ENCODE measurements around the gene TCTN1. TPM values are rescaled to one million over a fixed set of nuclear protein-coding genes. Genes with fewer than 3 reads are reported as not detected.

TCTN1 gene
- total and polyA plus RNA-seq, 2 of the 4 experiments (the other 2 are of a cell fraction) = 11.7 to 18.8 TPM

DNA sequence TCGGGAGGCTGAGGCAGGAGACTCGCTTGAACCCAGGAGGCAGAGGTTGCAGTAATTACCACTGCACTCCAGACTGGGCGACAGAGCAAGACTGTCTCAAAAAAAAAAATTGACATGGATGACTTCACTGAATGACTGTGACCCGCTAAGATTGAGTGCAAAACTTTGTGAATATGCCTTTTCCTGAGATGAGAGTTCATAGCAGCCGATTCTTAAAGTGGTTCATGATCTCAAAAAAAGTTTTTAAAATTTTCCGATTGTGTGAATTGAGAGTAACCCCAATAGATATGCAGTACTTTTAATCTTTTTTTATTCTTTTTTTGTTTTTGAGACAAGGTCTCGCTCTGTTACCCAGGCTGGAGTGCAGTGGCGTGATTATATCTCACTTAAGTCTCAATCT is 1.2 kb downstream of the TCTN1 start:
- H4K5ac ChIP-seq (ENCODE audit: low read depth, low read length) = no peak overlapping the region
- no peak overlapping the region for H4K91ac ChIP-seq (ENCODE audit: insufficient read depth, low read depth, low read length)
- WGBS, 2 experiments (ENCODE audit: extremely low coverage in 2 of 2, insufficient read length in 1 of 2) = 92% methylated on average over 2 of the region's 8 CpGs; no CpG with 5 or more reads in 1 of the 2 experiments
- H3K4me1 ChIP-seq (ENCODE audit: control insufficient read depth, insufficient read depth, low read length) = no peaks in the 10 kb centered on the region
- H2BK120ac ChIP-seq (ENCODE audit: low read depth, low read length) = no peak overlapping the region
- ATAC-seq (ENCODE audit: low read depth) (no peak), DNase-seq (no peak)
- H3K56ac ChIP-seq (ENCODE audit: extremely low read depth, insufficient read depth, low read length) = no peak overlapping the region
- intact Hi-C loops (cut with micrococcal nuclease) (no loop called here), in situ Hi-C loops (cut with MboI; ENCODE audit: low sequenced_read_pairs) (loop anchor here (10.0 kb wide), 1 partner anchor 270 kb away; no protein-coding TSS in a partner anchor), dilution Hi-C loops (cut with HindIII; ENCODE audit: low sequenced_read_pairs, unreplicated experiment) (no loop called here)
- no peak for TF ChIP-seq MXI1 (IDR thresholded peaks at IDR 0.05; ENCODE audit: borderline replicate concordance, low read depth, low read length)
- TF ChIP-seq, protein P1, sequence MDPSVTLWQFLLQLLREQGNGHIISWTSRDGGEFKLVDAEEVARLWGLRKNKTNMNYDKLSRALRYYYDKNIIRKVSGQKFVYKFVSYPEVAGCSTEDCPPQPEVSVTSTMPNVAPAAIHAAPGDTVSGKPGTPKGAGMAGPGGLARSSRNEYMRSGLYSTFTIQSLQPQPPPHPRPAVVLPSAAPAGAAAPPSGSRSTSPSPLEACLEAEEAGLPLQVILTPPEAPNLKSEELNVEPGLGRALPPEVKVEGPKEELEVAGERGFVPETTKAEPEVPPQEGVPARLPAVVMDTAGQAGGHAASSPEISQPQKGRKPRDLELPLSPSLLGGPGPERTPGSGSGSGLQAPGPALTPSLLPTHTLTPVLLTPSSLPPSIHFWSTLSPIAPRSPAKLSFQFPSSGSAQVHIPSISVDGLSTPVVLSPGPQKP (IDR thresholded peaks at IDR 0.05; ENCODE audit: borderline replicate concordance, low read depth, low read length) = no peak
- no peak for TF ChIP-seq CEBPB (IDR thresholded peaks at IDR 0.05; ENCODE audit: low read depth, low read length)
- no peak for TF ChIP-seq MAZ (IDR thresholded peaks at IDR 0.05; ENCODE audit: borderline replicate concordance, low read depth, low read length)
- no peak for TF ChIP-seq POLR2A (IDR thresholded peaks at IDR 0.05; ENCODE audit: low read depth, low read length)
- TF ChIP-seq RAD21 (IDR thresholded peaks at IDR 0.05; ENCODE audit: low read length) = no peak
- no peak for TF ChIP-seq CHD1 (IDR thresholded peaks at IDR 0.05; ENCODE audit: low read depth, low read length)
- no peak for TF ChIP-seq MAFK (IDR thresholded peaks at IDR 0.05; ENCODE audit: low read depth, low read length)
- TF ChIP-seq, protein P2, sequence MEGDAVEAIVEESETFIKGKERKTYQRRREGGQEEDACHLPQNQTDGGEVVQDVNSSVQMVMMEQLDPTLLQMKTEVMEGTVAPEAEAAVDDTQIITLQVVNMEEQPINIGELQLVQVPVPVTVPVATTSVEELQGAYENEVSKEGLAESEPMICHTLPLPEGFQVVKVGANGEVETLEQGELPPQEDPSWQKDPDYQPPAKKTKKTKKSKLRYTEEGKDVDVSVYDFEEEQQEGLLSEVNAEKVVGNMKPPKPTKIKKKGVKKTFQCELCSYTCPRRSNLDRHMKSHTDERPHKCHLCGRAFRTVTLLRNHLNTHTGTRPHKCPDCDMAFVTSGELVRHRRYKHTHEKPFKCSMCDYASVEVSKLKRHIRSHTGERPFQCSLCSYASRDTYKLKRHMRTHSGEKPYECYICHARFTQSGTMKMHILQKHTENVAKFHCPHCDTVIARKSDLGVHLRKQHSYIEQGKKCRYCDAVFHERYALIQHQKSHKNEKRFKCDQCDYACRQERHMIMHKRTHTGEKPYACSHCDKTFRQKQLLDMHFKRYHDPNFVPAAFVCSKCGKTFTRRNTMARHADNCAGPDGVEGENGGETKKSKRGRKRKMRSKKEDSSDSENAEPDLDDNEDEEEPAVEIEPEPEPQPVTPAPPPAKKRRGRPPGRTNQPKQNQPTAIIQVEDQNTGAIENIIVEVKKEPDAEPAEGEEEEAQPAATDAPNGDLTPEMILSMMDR (conservative IDR thresholded peaks at IDR 0.05; ENCODE audit: low read depth, low read length) = no peak
- TF ChIP-seq, protein P3, sequence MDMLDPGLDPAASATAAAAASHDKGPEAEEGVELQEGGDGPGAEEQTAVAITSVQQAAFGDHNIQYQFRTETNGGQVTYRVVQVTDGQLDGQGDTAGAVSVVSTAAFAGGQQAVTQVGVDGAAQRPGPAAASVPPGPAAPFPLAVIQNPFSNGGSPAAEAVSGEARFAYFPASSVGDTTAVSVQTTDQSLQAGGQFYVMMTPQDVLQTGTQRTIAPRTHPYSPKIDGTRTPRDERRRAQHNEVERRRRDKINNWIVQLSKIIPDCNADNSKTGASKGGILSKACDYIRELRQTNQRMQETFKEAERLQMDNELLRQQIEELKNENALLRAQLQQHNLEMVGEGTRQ (IDR thresholded peaks at IDR 0.05; ENCODE audit: low read depth, low read length) = no peak
- no peak for TF ChIP-seq BHLHE40 (IDR thresholded peaks at IDR 0.05; ENCODE audit: low read depth, low read length)
- TF ChIP-seq FOS (IDR thresholded peaks at IDR 0.05; ENCODE audit: low read depth, low read length) = no peak
- no peak for TF ChIP-seq RFX5 (IDR thresholded peaks at IDR 0.05; ENCODE audit: low read depth, low read length)
- no peak for TF ChIP-seq RCOR1 (IDR thresholded peaks at IDR 0.05; ENCODE audit: insufficient replicate concordance, low read length)
- TF ChIP-seq NFE2L2 (IDR thresholded peaks at IDR 0.05; ENCODE audit: low read depth, low read length) = no peak
- no peak for TF ChIP-seq SMC3 (IDR thresholded peaks at IDR 0.05; ENCODE audit: low read depth, low read length)
- no peak overlapping the region for H3K4me2 ChIP-seq (ENCODE audit: low read depth, low read length)
- H3K79me1 ChIP-seq (ENCODE audit: low read depth in 1 of 2, low read length in 2 of 2) = peaks cover 5 to 7% of the 10 kb centered on the region in 2 experiments
- H3K18ac ChIP-seq (ENCODE audit: low read depth, low read length) = no peak overlapping the region
- no peaks in the 10 kb centered on the region for H3K9me1 ChIP-seq (ENCODE audit: insufficient read depth, low read length)
- peaks cover 2% of the 10 kb centered on the region; the same call in 1 of the 2 replicates for H3K36me3 ChIP-seq (ENCODE audit: control insufficient read depth, insufficient read depth, low read length)
- H2BK20ac ChIP-seq (ENCODE audit: low read depth, low read length) = no peak overlapping the region
- POLR2A ChIA-PET (ENCODE audit: unreplicated experiment) = no interaction called here
- H3K9me3 ChIP-seq (ENCODE audit: control insufficient read depth, insufficient read depth, low read length) = no peaks in the 10 kb centered on the region
- H2AK5ac ChIP-seq (ENCODE audit: low read depth, low read length) = no peak overlapping the region
- no peak overlapping the region for H4K8ac ChIP-seq (ENCODE audit: low read depth in 2 of 2, low read length in 2 of 2)
- H3K4me3 ChIP-seq (ENCODE audit: insufficient read depth, low read depth, low read length) = no peak overlapping the region
- no peaks in the 10 kb centered on the region for H3K27me3 ChIP-seq (ENCODE audit: control insufficient read depth, insufficient read depth, low read length)
- no peaks in the 10 kb centered on the region for H4K20me1 ChIP-seq (ENCODE audit: insufficient read depth, low read length)
- H3K14ac ChIP-seq (replicated peaks; ENCODE audit: low read depth, low read length) = no peak overlapping the region
- H3K9ac ChIP-seq (ENCODE audit: low read depth, low read length) = no peak overlapping the region
- no peak overlapping the region for H3K27ac ChIP-seq (ENCODE audit: insufficient read depth, low read length)
- H3K23ac ChIP-seq (ENCODE audit: low read depth, low read length) = no peak overlapping the region
- no peak overlapping the region for H3K4ac ChIP-seq (ENCODE audit: low read depth, low read length)
- H2AFZ ChIP-seq (replicated peaks; ENCODE audit: low read length, poor library complexity) = no peak overlapping the region
- no TSS peak for BruUV-seq (replicated peaks)
- H2BK15ac ChIP-seq (ENCODE audit: low read depth, low read length) = no peak overlapping the region
- CTCF ChIA-PET = interaction anchor here (0.6 kb wide), 1 partner anchor 26 kb away, joined by 4 read pairs; no protein-coding TSS in a partner anchor
- no peak overlapping the region for H2BK5ac ChIP-seq (ENCODE audit: low read depth, low read length, poor library complexity, severe bottlenecking)
- no peak overlapping the region for H2AK9ac ChIP-seq (replicated peaks; ENCODE audit: low read depth, low read length, poor library complexity)

Measured in IMR-90 (cell line).